MM.1S (cell line): ENCODE results near the gene ROR2.

Experiments
- CTCF ChIP-seq: fragments of 300-600 bp; sonication (generic); IDR thresholded peaks from 2 replicates; pipeline ENCODE4 v1.5.1; 2016; ENCODE audit warnings: antibody characterized with exemption, low read length, mixed read lengths
- EZH2 ChIP-seq: fragments of 300-600 bp; sonication (generic); optimal IDR thresholded peaks from 2 replicates; pipeline ENCODE3; 2017; ENCODE audit warnings: low read depth, mild to moderate bottlenecking, antibody characterized with exemption, low read length, mixed read lengths
- EZH2phosphoT487 ChIP-seq: fragments of 300-600 bp; sonication (generic); IDR thresholded peaks from 2 replicates; pipeline ENCODE4 v1.6.1; 2018; ENCODE audit warnings: antibody characterized with exemption, low read length

- no peak for TF ChIP-seq CTCF
- no peak for TF ChIP-seq EZH2phosphoT487
- TF ChIP-seq EZH2: no peak
Observed at GRCh38 chr9:91930475-91930874, 19.6 kb downstream of the ROR2 start.
